ENCODE results near the gene ME3. TPM values are rescaled to one million over a fixed set of nuclear protein-coding genes. Genes with fewer than 3 reads are reported as not detected.
A peak's percentile ranks its signal among the peaks of the same experiment; 100 is the strongest.
"Not testable (repeated sequence)": the region's sequence is repeated elsewhere in the genome, so short reads cannot be mapped to it uniquely, and the experiment has no call there.

ME3 gene
- polyA plus RNA-seq, 3 donors from 2014 or later: 1.3 to 3.7 TPM; not detected in 1

DNA sequence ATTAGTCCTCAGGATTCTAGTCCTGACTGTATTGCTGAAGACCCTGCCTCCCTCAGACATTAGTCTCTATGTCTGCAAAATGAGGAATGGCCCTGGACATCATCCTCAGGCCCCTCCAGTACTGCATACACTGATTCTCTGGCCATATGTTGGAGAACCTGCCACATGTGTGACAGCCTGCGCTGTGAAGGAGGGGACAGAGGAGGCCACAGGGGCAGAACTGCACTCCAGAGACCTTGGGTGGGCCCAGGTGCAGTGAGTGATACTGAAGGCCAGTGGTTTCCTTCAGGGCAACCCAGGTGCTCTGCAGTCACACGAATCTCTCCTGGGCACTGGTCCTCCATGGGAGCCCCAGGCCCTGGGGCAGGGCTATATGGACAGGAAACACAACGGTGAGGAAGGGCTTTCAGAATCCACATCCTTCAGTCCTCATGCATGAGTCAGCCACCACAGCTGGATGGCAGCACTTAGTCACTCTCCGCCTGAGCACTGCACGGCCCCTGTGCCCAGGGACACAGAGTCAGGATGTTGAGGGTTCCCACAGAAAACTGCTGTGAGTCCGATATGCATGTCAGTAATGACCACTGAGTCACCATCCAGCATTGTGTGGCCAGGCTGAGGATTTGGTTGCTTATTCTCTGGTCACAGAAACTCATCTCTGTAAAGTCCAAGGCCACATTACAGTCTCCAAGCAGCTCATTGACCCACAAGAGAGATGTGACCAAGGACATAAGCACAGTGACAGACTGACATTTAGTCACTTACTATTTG, 39.7 kb downstream of the ME3 start:
- Mint-ChIP-seq H3K4me1 (peaks cover 8 to 18% of the 10 kb centered on the region in 2 donors), H3K36me3 (peaks cover 3 to 4% (median 4%) of the 10 kb centered on the region in 3 donors), H3K27me3 (ENCODE audit: low read depth in 3 of 3) (peaks cover 0 to 15% (median 14%) of the 10 kb centered on the region in 3 donors), H3K27ac (no peak overlapping the region), H3K9me3 (peaks cover 0 to 2% (median 0%) of the 10 kb centered on the region in 6 donors), H3K4me3 (no peak overlapping the region)
- peak in 2 of 3 donors; percentile 14 to 17 for DNase-seq

DNA sequence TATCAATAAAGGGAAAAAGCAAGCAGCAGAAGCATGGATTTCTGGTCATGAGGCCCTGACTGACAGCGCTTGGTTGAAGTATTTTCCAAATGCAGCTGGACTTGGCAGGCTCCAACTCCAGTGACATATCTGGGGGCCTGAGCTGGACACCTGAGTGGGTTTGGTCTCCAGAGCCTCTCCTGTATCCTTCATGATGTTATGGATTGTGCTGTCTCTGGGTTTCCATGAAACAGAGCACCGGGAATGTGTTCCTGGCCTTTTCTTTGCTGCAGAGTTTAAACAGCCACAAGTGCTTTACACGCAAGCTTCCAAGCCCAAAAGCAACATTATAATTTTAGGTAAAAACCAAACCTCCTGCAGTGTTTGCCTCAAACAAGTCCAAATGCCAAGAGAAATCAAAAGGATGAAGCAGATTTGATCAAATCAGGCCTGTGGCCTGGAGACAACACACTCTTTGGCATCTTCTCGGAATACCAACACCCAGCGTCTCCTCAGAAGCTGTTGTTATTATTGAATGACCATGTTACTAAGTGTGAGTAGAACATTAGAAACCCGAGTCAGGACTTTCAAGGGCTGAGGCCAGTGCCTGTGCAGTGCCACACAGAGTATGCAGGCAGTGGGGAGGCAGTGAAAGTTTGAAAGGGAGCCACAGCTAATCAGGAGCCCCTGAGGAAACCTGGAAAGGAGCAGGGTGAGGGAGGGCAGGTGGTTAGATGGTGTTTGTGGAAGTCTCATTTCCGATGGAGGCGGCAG, 42.0 kb downstream of the ME3 start:
- Mint-ChIP-seq H3K4me1 (peaks cover 0 to 7% of the 10 kb centered on the region in 2 donors), H3K4me3 (no peak overlapping the region), H3K9me3 (peaks cover 0 to 2% (median 0%) of the 10 kb centered on the region in 6 donors), H3K27me3 (ENCODE audit: low read depth in 3 of 3) (peaks cover 0 to 8% (median 3%) of the 10 kb centered on the region in 3 donors), H3K36me3 (peaks cover 3 to 4% (median 4%) of the 10 kb centered on the region in 3 donors), H3K27ac (no peak overlapping the region)
- DNase-seq: no peak

DNA sequence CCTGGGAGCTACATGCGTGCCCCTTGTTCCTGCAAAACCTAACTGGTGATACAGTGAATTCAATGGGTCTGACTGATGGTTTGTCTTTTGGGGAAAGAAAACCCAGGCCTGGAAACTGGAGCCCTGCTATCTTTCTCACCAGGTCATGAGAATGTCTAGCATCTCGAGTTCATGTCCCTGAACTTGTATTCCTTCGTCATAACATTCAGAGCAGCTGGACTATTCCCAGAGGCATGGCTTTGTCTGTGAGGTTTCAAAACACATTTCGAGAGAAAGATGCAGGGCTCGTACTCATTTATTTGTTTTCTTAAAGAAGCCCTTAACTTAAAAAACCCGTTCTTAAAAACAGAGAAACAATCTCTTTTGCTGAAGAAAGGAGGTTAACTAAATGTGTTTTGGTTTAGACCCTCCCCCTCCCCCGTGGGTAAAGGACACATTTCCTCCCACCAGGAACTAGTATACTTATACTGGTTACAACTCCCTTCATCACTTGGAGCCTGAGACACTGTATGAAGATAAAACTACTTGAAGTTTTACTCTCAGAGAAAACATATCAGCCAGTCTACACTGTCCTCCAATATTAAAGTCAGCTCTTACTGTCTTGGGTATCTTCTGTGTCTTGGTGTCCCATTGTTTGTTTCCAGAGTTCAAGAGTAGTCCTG, 43.2 kb downstream of the ME3 start:
- Mint-ChIP-seq H3K27ac (no peak overlapping the region), H3K27me3 (ENCODE audit: low read depth in 3 of 3) (peaks cover under 1 to 8% (median 3%) of the 10 kb centered on the region in 3 donors), H3K9me3 (peaks cover 0 to 2% (median 0%) of the 10 kb centered on the region in 6 donors), H3K4me1 (peaks cover 0 to 7% of the 10 kb centered on the region in 2 donors), H3K36me3 (peaks cover 3 to 4% (median 4%) of the 10 kb centered on the region in 3 donors), H3K4me3 (no peak overlapping the region)
- DNase-seq: no peak

DNA sequence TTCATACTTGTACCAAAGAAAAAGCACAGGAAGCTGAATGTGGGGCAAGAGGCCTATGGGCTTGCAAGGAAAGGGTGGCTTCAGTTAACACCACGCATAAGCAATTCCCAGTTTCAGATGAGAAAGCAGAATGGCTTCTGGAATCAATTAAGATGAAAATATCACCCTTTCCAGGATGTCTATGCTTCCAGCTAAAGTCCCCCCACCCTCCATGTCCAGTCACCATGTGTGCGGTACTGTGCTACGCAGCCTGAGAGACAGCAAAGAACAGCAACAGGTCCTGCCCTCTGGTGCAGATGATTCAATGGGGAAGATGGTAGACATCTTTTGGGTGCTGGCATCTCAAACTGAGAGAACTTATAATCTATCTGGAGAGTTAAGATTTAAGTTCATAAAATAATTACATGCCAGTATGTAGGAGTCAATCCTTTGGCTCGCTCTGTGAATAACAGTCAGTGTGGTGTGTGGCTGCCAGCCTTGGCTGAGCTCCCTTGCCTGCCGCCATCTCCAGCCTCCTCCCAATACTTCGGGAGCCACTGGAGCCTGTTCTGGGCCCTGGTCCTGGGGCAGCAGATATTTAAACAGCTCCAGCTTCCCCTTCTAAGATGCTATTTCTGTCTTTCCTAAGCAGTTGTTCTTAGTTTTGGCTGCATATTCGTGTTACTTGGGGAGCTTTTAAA, 44.5 kb downstream of the ME3 start:
- H3K4me1 Mint-ChIP-seq: peaks cover 0 to 4% of the 10 kb centered on the region in 2 donors
- no peak for DNase-seq

DNA sequence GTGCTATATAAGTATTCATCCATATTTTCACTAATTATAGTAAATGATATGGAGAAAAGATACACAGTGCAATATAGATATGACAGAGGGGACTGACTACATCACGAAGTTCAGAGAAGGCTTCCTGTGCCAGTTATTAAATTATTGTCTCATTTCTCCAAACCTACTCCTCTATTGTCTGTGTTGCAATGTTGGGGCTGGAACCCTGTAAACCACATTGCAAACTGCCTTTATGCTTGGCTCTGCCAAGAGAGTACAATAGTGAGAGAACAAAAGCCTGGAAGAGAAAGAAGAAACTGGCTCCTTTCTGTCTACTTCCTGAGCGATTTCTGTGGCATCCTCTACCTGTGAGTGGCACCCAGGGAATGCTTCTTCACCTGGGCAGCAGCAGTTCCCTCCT, 46.4 kb downstream of the ME3 start:
- Mint-ChIP-seq H3K4me3 (no peak overlapping the region), H3K27ac (no peak overlapping the region), H3K36me3 (peaks cover 0 to 3% (median 0%) of the 10 kb centered on the region in 3 donors), H3K4me1 (no peaks in the 10 kb centered on the region), H3K9me3 (no peaks in the 10 kb centered on the region), H3K27me3 (ENCODE audit: low read depth in 3 of 3) (peaks cover 0 to 2% (median 0%) of the 10 kb centered on the region in 3 donors)
- DNase-seq: no peak

More for the DNA sequence above, 44.5 kb downstream of the ME3 start:
- H3K4me3 Mint-ChIP-seq: no peak overlapping the region
- H3K36me3 Mint-ChIP-seq: no peaks in the 10 kb centered on the region
- peaks cover 0 to 3% (median 2%) of the 10 kb centered on the region in 3 donors for H3K27me3 Mint-ChIP-seq (ENCODE audit: low read depth in 3 of 3)
- H3K27ac Mint-ChIP-seq: no peak overlapping the region
- H3K9me3 Mint-ChIP-seq: no peaks in the 10 kb centered on the region

DNA sequence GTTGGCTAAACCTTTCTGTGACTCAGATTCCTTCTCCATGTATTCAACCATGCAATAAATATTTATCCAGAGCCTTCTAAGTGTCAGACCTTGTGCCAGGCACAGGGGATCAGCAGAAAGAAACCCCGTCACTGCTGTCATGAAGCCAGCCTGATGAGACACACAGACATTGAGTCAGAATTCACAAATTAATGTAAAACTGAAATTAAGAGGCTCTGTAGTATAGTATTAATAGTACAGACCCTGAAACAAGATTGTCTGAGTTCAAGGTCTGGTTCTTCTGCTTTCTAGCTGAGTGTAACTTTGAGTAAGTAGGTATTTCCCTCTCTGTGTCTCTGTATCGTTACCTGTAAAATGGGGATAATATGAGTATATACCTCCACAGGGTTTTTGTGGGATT, 46.9 kb downstream of the ME3 start:
- peaks cover 0 to 3% (median 0%) of the 10 kb centered on the region in 3 donors for H3K36me3 Mint-ChIP-seq
- no peak overlapping the region for H3K27ac Mint-ChIP-seq
- no peaks in the 10 kb centered on the region for H3K9me3 Mint-ChIP-seq
- no peaks in the 10 kb centered on the region for H3K4me1 Mint-ChIP-seq
- H3K4me3 Mint-ChIP-seq: no peak overlapping the region
- no peak for DNase-seq
- H3K27me3 Mint-ChIP-seq (ENCODE audit: low read depth in 3 of 3): peaks cover 0 to 2% (median 0%) of the 10 kb centered on the region in 3 donors

DNA sequence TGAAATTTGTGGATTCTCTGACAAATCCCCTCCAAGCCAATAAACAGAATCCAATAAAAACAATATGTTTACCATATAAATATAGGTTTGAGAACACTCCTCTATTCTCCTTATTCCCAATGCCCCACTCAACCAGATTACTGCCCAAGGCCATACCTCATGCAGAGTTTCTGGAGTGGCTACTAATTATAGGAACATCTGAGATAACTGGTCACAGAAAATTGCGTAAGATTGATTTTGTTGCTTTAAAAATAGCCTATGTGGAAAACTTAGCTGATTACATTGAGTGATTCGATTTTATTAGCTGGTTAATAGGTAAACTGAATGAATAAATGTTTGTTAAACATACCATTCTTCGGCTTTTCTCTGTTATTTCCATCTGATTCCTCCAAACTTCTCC, 48.0 kb downstream of the ME3 start:
- H3K4me3 Mint-ChIP-seq: no peak overlapping the region
- H3K4me1 Mint-ChIP-seq: no peaks in the 10 kb centered on the region
- peaks cover 0 to 3% (median 0%) of the 10 kb centered on the region in 3 donors for H3K36me3 Mint-ChIP-seq
- DNase-seq: no peak
- H3K9me3 Mint-ChIP-seq: no peaks in the 10 kb centered on the region
- H3K27me3 Mint-ChIP-seq (ENCODE audit: low read depth in 3 of 3): peaks cover 0 to 3% (median 0%) of the 10 kb centered on the region in 3 donors
- no peak overlapping the region for H3K27ac Mint-ChIP-seq

DNA sequence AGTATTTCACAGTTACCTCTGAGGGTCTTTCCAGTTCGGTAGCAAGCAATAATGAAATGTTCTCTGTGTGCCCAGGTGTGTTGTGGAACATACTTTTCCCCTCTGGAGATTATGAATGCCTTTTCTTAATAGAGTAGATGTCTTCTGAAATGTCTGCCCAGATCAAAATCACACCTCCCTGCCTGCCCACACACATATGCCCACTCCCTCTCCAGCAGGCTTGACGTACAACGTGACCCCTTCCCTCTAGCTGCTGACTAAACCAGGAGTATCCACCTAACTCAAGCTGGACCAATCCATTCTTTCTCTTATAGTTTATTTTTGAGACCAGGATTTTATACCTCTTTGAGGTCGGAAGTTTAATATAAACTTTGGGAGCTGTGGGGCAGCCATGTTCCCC, 48.7 kb downstream of the ME3 start:
- Mint-ChIP-seq H3K36me3 (peaks cover 0 to 3% (median 0%) of the 10 kb centered on the region in 3 donors), H3K27ac (no peak overlapping the region), H3K4me3 (no peak overlapping the region), H3K4me1 (no peaks in the 10 kb centered on the region), H3K9me3 (no peaks in the 10 kb centered on the region), H3K27me3 (ENCODE audit: low read depth in 3 of 3) (peaks cover 0 to 3% (median 3%) of the 10 kb centered on the region in 3 donors)
- DNase-seq: no peak

DNA sequence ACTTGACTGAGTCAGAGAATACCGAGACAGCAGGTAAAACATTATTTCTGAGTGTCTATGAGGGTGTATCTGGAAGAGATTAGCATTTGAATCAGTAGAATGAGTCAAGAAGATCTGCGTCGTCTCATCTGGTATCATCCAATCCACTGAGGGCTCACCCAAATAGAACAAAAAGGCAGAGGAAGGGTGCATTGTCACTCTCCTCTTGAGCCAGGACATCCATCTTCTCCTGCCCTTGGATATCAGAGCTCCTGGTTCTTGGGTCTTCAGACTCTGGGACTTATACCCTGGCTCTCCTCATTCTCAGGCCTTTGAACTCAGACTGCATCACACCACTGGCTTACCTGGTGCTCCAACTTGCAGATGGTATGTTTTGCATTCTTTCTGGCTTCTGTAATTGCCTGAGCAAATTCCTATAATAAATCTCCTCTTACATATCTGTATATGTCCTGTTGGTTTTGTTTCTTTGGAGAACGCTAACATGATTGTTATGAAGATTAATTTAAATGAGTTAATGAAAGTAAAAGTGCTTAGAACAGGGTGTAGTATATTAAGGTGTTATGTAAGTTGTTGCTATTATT, 49.3 kb downstream of the ME3 start:
- Mint-ChIP-seq H3K4me1 (no peaks in the 10 kb centered on the region), H3K36me3 (peaks cover 0 to 3% (median 0%) of the 10 kb centered on the region in 3 donors), H3K4me3 (no peak overlapping the region), H3K9me3 (no peaks in the 10 kb centered on the region), H3K27me3 (ENCODE audit: low read depth in 3 of 3) (peaks cover 0 to 3% (median 3%) of the 10 kb centered on the region in 3 donors), H3K27ac (no peak overlapping the region)
- DNase-seq: no peak

DNA sequence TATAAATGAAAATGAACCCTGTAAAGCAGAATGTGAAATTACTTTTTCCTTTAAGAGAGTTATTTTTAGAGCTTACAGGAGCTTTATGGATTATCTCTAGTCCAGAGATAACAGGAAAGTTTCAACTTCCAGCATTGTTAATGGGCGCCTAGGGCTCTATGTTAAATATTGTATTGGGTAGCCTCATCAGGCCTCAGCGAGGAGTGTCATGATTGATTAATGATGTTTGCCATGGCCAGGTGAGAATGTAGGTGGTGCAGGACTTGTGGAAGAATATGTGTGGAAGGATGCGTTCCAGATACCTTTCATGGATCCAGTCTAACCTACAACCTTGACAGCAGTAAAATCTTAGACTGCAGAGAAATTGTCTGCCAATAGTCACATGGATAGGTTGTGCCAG, 50.6 kb downstream of the ME3 start:
- no peak overlapping the region for H3K27ac Mint-ChIP-seq
- peaks cover 0 to 3% (median 0%) of the 10 kb centered on the region in 3 donors for H3K36me3 Mint-ChIP-seq
- DNase-seq: no peak
- H3K4me1 Mint-ChIP-seq: no peaks in the 10 kb centered on the region
- H3K9me3 Mint-ChIP-seq: no peaks in the 10 kb centered on the region
- H3K4me3 Mint-ChIP-seq: no peak overlapping the region
- H3K27me3 Mint-ChIP-seq (ENCODE audit: low read depth in 3 of 3): peaks cover 0 to 3% (median 3%) of the 10 kb centered on the region in 3 donors

DNA sequence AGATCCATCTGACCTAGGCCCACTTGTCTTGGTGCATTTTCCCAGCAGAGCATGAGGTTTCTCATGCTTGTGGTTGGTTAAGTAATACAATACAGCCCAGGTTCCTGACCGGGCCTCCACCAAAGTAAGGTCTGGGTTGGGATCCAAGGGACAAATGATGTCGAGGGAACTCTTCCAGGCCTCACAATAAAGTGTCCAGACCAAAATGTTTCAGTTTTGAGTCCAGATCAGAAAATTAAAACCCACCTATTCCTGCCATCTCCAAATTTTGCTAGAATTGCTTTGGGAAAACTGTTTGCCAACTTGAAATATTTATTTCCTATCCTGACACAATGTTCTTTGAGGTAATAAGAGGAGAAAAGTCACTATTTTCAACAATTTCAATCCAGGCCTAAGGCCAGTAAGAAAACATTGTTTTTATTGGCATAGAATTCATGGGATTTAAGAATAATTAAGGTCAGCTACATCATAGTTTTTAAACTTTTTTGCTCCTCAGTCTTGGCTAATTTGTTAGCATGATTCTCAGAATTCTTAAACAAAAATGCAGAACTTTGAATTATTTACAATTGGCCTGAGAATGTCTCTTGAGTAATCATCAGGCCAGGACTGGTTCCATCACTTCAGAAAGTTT, 51.4 kb downstream of the ME3 start:
- H3K27ac Mint-ChIP-seq: no peak overlapping the region

DNA sequence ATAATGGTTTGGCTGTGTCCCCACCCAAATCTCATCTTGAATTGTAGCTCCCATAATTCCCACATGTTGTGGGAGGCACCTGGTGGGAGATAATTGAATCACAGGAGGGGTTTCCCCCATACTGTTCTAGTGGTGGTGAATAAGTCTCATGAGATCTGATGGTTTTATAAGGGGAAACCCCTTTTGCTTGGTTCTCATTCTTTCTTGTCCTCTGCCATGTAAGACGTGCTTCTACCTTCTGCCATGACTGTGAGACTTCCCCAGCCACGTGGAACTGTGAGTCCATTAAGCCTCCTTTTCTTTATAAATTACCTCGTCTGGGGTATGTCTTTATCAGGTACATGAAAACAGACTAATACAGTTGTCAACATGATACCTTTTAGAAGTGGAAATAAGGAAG, 53.0 kb downstream of the ME3 start:
- not testable (repeated sequence) for H3K36me3 Mint-ChIP-seq; H3K4me3 Mint-ChIP-seq; H3K27me3 Mint-ChIP-seq (ENCODE audit: low read depth in 3 of 3); H3K9me3 Mint-ChIP-seq; H3K27ac Mint-ChIP-seq; DNase-seq; H3K4me1 Mint-ChIP-seq

More for the DNA sequence above, 51.4 kb downstream of the ME3 start:
- no peaks in the 10 kb centered on the region for H3K4me1 Mint-ChIP-seq
- no peaks in the 10 kb centered on the region for H3K9me3 Mint-ChIP-seq
- H3K27me3 Mint-ChIP-seq (ENCODE audit: low read depth in 3 of 3): peaks cover 0 to 3% (median 3%) of the 10 kb centered on the region in 3 donors
- DNase-seq: no peak
- H3K4me3 Mint-ChIP-seq: no peak overlapping the region
- peaks cover 0 to 7% (median 0%) of the 10 kb centered on the region in 3 donors for H3K36me3 Mint-ChIP-seq
